ENCODE data around the gene RBM46.

RBM46 gene

GRCh38 chr4:154781126-154781982, at the start of gene RBM46:
TSS of gene RBM46 (plus strand) at chr4:154781272. CDS start at chr4:154796753, 15,481 bp downstream.
- no peak for DNase-seq (ENCODE audit: low read depth in 2 of 2)

- no peak for DNase-seq (ENCODE audit: low read depth in 2 of 2)
Observed at GRCh38 chr4:154731756-154732155, 49.3 kb upstream of the RBM46 start.

- DNase-seq (ENCODE audit: low read depth in 2 of 2), result no peak
Observed at GRCh38 chr4:154732669-154733068, 48.4 kb upstream of the RBM46 start.

DNA sequence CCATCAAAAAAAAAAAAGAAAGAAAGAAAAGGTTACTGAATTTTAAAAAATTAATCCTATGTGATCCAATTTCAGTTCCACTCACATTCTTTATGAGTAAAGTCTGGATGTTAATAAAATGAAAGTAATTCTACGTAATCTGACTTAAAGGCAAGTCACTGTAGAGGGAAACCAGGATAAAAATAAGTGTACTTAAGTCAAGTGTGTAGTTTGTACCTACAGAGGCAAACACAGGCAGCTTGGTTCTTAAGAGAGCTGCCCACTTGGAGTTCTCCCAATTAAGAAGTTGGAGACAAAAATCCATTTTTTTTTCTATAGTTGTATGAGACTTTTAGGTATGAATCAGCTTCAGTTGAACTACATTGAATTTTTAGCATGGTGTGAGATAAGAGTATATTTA, 44.3 kb upstream of the RBM46 start:
- DNase-seq (ENCODE audit: low read depth in 2 of 2), result no peak

- no peak for DNase-seq (ENCODE audit: low read depth in 2 of 2)
Observed at GRCh38 chr4:154738426-154738825, 42.6 kb upstream of the RBM46 start.

DNA sequence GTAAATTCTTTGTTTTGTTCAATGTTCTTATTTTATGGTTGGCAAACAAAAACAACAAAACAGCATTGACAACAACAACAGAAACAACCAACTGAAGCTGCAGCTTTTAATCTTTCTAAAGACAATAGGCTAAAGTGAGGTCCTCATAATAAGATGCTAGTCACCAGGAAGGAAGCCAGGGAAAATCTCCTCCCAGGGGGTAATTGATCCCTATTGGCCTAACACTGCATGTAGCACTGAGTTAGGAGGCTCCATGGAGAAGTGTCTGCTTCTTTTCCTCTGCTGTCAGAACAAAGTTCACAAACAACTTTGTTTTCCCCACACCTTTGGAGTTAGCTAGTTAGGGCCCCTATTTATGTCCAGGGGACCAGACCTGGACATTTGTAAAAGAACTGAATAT, 42.0 kb upstream of the RBM46 start:
- no peak for DNase-seq (ENCODE audit: low read depth in 2 of 2)

- DNase-seq (ENCODE audit: low read depth in 2 of 2), result no peak
Observed at GRCh38 chr4:154740462-154740861, 40.6 kb upstream of the RBM46 start.

GRCh38 chr4:154741131-154741665, 39.9 kb upstream of the RBM46 start:
- no peak for DNase-seq (ENCODE audit: low read depth in 2 of 2)

- no peak for DNase-seq (ENCODE audit: low read depth in 2 of 2)
Observed at GRCh38 chr4:154741922-154742850, 38.9 kb upstream of the RBM46 start.

DNA sequence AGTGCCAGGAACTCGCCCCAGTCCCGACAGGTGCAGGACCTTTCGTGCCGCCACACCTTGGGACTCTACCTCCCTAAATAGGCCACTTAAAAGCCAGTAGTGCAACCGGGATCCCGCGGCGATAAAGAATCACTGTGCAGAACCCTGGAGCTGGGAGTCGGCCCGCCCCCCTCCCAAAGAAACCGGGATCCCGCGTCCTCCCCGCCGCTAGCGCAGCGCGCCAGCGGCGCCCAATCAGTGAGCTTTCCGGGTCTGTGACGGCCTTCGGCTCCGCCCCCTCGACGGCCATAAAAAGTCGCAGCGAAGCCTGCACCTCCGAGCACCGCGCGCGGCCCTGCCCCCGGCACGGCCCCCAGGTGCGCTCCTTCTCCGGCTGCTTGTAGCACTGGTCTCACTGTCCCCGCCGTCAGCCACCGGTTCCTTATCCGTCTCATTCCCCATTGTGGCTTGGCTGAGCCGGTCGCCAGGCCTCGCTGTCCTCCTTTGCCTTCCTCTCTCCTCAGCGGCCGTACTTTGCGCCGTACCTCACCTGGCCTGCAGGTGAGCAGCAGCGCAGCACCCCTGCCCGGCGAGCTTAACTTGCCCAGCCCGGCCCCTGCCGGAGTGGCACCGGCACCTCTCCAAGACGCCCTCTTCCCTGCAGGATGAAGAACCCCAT, 37.3 kb upstream of the RBM46 start, which contains the start of gene LRAT:
Gene LRAT, plus strand, starts transcription at position 318 of the 658 bp plus-strand sequence. Its CDS starts 327 bp downstream, at position 645.
- DNase-seq (ENCODE audit: low read depth in 2 of 2), result peak in 1 of 2 donors; percentile 32

DNA sequence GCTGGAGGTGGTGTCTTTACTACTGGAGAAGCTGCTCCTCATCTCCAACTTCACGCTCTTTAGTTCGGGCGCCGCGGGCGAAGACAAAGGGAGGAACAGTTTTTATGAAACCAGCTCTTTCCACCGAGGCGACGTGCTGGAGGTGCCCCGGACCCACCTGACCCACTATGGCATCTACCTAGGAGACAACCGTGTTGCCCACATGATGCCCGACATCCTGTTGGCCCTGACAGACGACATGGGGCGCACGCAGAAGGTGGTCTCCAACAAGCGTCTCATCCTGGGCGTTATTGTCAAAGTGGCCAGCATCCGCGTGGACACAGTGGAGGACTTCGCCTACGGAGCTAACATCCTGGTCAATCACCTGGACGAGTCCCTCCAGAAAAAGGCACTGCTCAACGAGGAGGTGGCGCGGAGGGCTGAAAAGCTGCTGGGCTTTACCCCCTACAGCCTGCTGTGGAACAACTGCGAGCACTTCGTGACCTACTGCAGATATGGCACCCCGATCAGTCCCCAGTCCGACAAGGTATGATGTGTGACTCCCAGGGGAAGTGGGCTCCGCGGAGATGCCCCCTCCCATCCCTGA, 36.6 kb upstream of the RBM46 start:
- DNase-seq (ENCODE audit: low read depth in 2 of 2), result no peak

DNA sequence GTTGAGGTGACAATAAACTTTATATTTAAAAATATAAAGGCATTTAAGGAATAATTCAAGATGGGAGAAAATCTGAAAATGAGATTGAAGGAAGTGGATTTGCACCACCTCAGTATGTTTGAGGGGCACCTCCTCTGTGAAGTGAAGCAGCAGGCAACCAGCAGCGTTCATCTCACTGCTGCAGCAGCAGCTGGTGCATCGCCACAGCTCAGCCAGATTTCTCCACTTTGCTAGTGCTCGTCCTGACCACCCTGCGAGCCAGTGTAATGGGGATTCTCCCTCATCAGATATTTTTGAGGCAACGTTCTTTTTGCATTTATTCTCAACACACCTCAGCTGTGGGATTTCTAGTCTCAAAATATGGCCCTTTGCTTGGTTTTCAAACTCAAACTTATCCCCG, 23.4 kb upstream of the RBM46 start:
- DNase-seq (ENCODE audit: low read depth in 2 of 2), result no peak

- DNase-seq (ENCODE audit: low read depth in 2 of 2), result no peak
Observed at GRCh38 chr4:154760895-154761294, 20.2 kb upstream of the RBM46 start.

DNA sequence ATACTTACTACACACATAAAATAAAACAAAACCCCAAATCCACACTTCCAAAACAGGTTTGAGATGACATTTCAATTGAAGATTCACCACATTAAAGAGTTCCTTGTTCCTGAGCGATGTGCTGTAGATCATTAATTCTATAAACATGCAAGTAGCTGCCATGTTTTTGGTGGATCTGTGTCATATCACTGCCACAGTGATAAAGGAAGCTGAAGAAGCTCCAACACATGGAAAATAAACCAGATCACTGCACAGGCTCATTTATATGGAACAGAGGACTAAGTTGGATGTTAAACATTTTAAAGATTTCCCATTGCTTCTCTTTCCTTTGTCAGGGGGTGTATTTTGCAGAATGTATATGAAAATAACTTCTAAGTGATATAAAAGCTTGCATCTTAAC, 2.8 kb upstream of the RBM46 start:
- DNase-seq (ENCODE audit: low read depth in 2 of 2), result no peak

GRCh38 chr4:154779362-154779947, 1.6 kb upstream of the RBM46 start:
- no peak for DNase-seq (ENCODE audit: low read depth in 2 of 2)

GRCh38 chr4:154781983-154782293, 866 bp downstream of the RBM46 start:
- DNase-seq (ENCODE audit: low read depth in 2 of 2), result no peak

- no peak for DNase-seq (ENCODE audit: low read depth in 2 of 2)
Observed at GRCh38 chr4:154807042-154807630, 26.1 kb downstream of the RBM46 start.

- DNase-seq (ENCODE audit: low read depth in 2 of 2), result no peak
Observed at GRCh38 chr4:154818230-154818629, 37.2 kb downstream of the RBM46 start.

DNA sequence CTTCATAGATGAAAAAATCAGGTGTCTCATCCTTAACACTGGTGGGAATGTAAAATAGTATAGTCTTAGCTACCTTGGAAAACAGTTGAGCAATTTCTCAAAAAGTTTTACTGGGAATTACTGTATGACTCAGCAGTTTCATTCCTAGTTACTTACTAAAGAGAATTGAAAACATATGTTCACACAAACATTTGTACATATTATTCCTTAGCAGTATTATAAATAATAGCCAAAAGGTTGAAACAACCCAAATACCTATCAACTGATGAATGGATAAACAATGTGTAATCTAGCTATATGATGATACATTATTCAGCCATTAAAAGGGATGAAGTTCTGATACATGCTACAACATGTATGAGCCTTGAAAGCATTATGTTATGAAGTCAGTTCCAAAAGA, 41.7 kb downstream of the RBM46 start:
- DNase-seq (ENCODE audit: low read depth in 2 of 2), result no peak

GRCh38 chr4:154836030-154836429, 55.0 kb downstream of the RBM46 start:
- DNase-seq (ENCODE audit: low read depth in 2 of 2), result no peak

- no peak for DNase-seq (ENCODE audit: low read depth in 2 of 2)
Observed at GRCh38 chr4:154836513-154836912, 55.4 kb downstream of the RBM46 start.

All from stimulated activated CD4-positive, alpha-beta T cell treated with anti-CD3 and anti-CD28 coated beads, Interleukin-1b, Interleukin-23, amount 100 ng/mL, for 4 hours (primary cell).